NAMALWA (cell line): ENCODE data around the gene CAPNS1.
"Not testable (repeated sequence)": the region's sequence is repeated elsewhere in the genome, so short reads cannot be mapped to it uniquely, and the experiment has no call there.

Source experiments
- DNase-seq: peaks from one replicate; pipeline ENCODE4 v3.0.0-alpha.2; 2015; ENCODE audit warnings: low spot score

CAPNS1 gene

GRCh38 chr19:36151144-36152018, 11.5 kb downstream of the CAPNS1 start:
- DNase-seq, result no peak

- no peak for DNase-seq
Observed at GRCh38 chr19:36152019-36152351, 12.1 kb downstream of the CAPNS1 start.

- DNase-seq, result no peak
Observed at GRCh38 chr19:36152352-36153091, 12.7 kb downstream of the CAPNS1 start, which contains the start of gene COX7A1. TSS of gene COX7A1 (minus strand) at chr19:36152447. CDS start at chr19:36152407, 40 bp downstream.

GRCh38 chr19:36153126-36153525, 13.3 kb downstream of the CAPNS1 start:
- DNase-seq, result no peak

- no peak for DNase-seq
Observed at GRCh38 chr19:36160821-36161596, 21.1 kb downstream of the CAPNS1 start.

GRCh38 chr19:36163813-36164212, 23.9 kb downstream of the CAPNS1 start:
- no peak for DNase-seq

- no peak for DNase-seq
Observed at GRCh38 chr19:36169084-36169760, 29.4 kb downstream of the CAPNS1 start.

- no peak for DNase-seq
Observed at GRCh38 chr19:36172852-36173251, 33.0 kb downstream of the CAPNS1 start.

- DNase-seq, result not testable (repeated sequence)
Observed at GRCh38 chr19:36173846-36174245, 34.0 kb downstream of the CAPNS1 start.

- DNase-seq, result not testable (repeated sequence)
Observed at GRCh38 chr19:36179077-36179476, 39.2 kb downstream of the CAPNS1 start.

GRCh38 chr19:36182612-36183244, 42.9 kb downstream of the CAPNS1 start:
- no peak for DNase-seq

- DNase-seq, result no peak
Observed at GRCh38 chr19:36183245-36183628, 43.4 kb downstream of the CAPNS1 start.

- not testable (repeated sequence) for DNase-seq
Observed at GRCh38 chr19:36186722-36187121, 46.9 kb downstream of the CAPNS1 start.

- DNase-seq, result peak; percentile 25
Observed at GRCh38 chr19:36196249-36196648, 56.4 kb downstream of the CAPNS1 start.

- DNase-seq, result no peak
Observed at GRCh38 chr19:36198119-36198518, 58.3 kb downstream of the CAPNS1 start.
